GM18502 (cell line): ENCODE data around the gene HOXC5.

Source experiments
- ATAC-seq: cut with Tn5 transposase; IDR thresholded peaks from one replicate; pipeline ENCODE4 v1.9.1; 2021; ENCODE audit warnings: mild to moderate bottlenecking; ENCODE audit not compliant: unreplicated experiment, poor library complexity

The HOXC5 gene

GRCh38 chr12:54044425-54045103 lies 11.7 kb downstream of the HOXC5 start:
- no peak for ATAC-seq

GRCh38 chr12:54045401-54045800 lies 12.6 kb downstream of the HOXC5 start:
- ATAC-seq, result no peak

GRCh38 chr12:54045868-54046521 lies 13.1 kb downstream of the HOXC5 start:
- no peak for ATAC-seq

GRCh38 chr12:54046809-54047159 lies 13.9 kb downstream of the HOXC5 start:
- ATAC-seq, result no peak

GRCh38 chr12:54047160-54047963 lies 14.5 kb downstream of the HOXC5 start:
- no peak for ATAC-seq

GRCh38 chr12:54047964-54048303 lies 15.1 kb downstream of the HOXC5 start:
- ATAC-seq, result no peak

GRCh38 chr12:54048406-54049093 lies 15.7 kb downstream of the HOXC5 start:
- no peak for ATAC-seq

GRCh38 chr12:54049108-54049507 lies 16.3 kb downstream of the HOXC5 start:
- ATAC-seq, result no peak

GRCh38 chr12:54050482-54050810 lies 17.6 kb downstream of the HOXC5 start:
- ATAC-seq, result no peak

GRCh38 chr12:54051026-54051842 lies 18.4 kb downstream of the HOXC5 start:
- no peak for ATAC-seq

- no peak for ATAC-seq
Observed at GRCh38 chr12:54051874-54052437, 19.1 kb downstream of the HOXC5 start.

GRCh38 chr12:54052438-54053002 lies 19.7 kb downstream of the HOXC5 start:
- ATAC-seq, result peak; percentile 10

GRCh38 chr12:54053003-54053750 lies 20.3 kb downstream of the HOXC5 start:
- ATAC-seq, result peak; percentile 75

GRCh38 chr12:54053751-54054741 lies 21.2 kb downstream of the HOXC5 start, which contains the start of gene HOXC4:
TSS of gene HOXC4 (plus strand) at chr12:54053835. CDS start at chr12:54053923, 88 bp downstream.
- peak; percentile 58 for ATAC-seq

GRCh38 chr12:54054742-54055194 lies 21.9 kb downstream of the HOXC5 start:
- ATAC-seq, result no peak

GRCh38 chr12:54055552-54055951 lies 22.7 kb downstream of the HOXC5 start:
- ATAC-seq, result no peak

GRCh38 chr12:54056110-54056509 lies 23.3 kb downstream of the HOXC5 start:
- ATAC-seq, result no peak
